Right hindlimb (tissue), 1 donor: ENCODE measurements around the gene USP6.
"Not testable (repeated sequence)": the region's sequence is repeated elsewhere in the genome, so short reads cannot be mapped to it uniquely, and the experiment has no call there.

Source experiments
- DNase-seq: peaks from one replicate; pipeline ENCODE4 v3.0.0-alpha.2; 2018

Gene USP6

GRCh38 chr17:5115673-5116651, at the start of gene USP6:
USP6 (plus strand) TSS chr17:5116032; CDS start chr17:5130368, 14,336 bp downstream.
- no peak for DNase-seq

GRCh38 chr17:5068236-5068635, 47.6 kb upstream of the USP6 start:
- DNase-seq: no peak

- DNase-seq: no peak
Observed at GRCh38 chr17:5069724-5070123, 46.1 kb upstream of the USP6 start.

GRCh38 chr17:5075472-5075871, 40.4 kb upstream of the USP6 start:
- DNase-seq: not testable (repeated sequence)

GRCh38 chr17:5077275-5077674, 38.6 kb upstream of the USP6 start:
- DNase-seq: not testable (repeated sequence)

- DNase-seq: no peak
Observed at GRCh38 chr17:5077781-5078105, 38.1 kb upstream of the USP6 start.

GRCh38 chr17:5078106-5079028, 37.5 kb upstream of the USP6 start, which contains the start of gene ZFP3:
ZFP3 (plus strand) TSS chr17:5078467; CDS start chr17:5091505, 13,038 bp downstream.
- peak; percentile 91 for DNase-seq

- no peak for DNase-seq
Observed at GRCh38 chr17:5080591-5080990, 35.2 kb upstream of the USP6 start.

GRCh38 chr17:5092218-5093010, 23.4 kb upstream of the USP6 start:
- DNase-seq: no peak

- no peak for DNase-seq
Observed at GRCh38 chr17:5096731-5097100, 19.1 kb upstream of the USP6 start.

- DNase-seq: peak; percentile 89
Observed at GRCh38 chr17:5097101-5097834, 18.6 kb upstream of the USP6 start.

- DNase-seq: no peak
Observed at GRCh38 chr17:5099271-5099670, 16.6 kb upstream of the USP6 start.

- DNase-seq: no peak
Observed at GRCh38 chr17:5100832-5101231, 15.0 kb upstream of the USP6 start.

GRCh38 chr17:5110816-5111215, 5.0 kb upstream of the USP6 start:
- DNase-seq: no peak

- DNase-seq: peak; percentile 94
Observed at GRCh38 chr17:5111402-5112204, 4.2 kb upstream of the USP6 start, which contains the start of gene ZNF232. ZNF232 (minus strand) TSS chr17:5111878; CDS start chr17:5111822, 56 bp downstream.

GRCh38 chr17:5118219-5118618, 2.4 kb downstream of the USP6 start:
- no peak for DNase-seq

GRCh38 chr17:5120036-5120435, 4.2 kb downstream of the USP6 start:
- DNase-seq: no peak

- DNase-seq: not testable (repeated sequence)
Observed at GRCh38 chr17:5120436-5121185, 4.8 kb downstream of the USP6 start.

- DNase-seq: no peak
Observed at GRCh38 chr17:5121186-5121841, 5.5 kb downstream of the USP6 start.

- not testable (repeated sequence) for DNase-seq
Observed at GRCh38 chr17:5122056-5122455, 6.2 kb downstream of the USP6 start.
